ENCODE measurements around the gene NEGR1. TPM values are rescaled to one million over a fixed set of nuclear protein-coding genes. Genes with fewer than 3 reads are reported as not detected.

NEGR1 gene
- total RNA-seq, 1 experiment from 2014 or later = 2.9 TPM

DNA sequence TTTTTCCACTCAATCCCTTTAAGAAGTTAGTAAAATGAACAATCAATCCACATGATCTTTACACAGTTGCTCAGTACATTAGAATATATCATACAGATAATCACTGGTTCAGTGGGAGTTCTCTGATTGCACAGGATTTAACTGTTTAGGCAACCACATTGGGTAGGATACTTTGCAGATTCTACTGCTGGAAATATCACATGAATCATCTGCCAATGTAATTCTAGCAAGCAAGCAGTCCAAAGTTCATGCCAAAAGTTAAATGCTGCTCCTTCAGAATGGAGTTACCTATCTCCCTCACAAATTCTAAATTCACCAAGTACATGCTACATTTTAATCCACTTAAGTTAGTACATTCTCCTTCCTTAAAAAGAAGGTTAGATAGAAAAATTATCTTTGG, 52.4 kb downstream of the NEGR1 start:
- Mint-ChIP-seq H3K36me3 (no peaks in the 10 kb centered on the region; the same call in 1 of the 2 replicates), H3K4me3 (no peak overlapping the region), H3K9me3 (peaks cover 10% of the 10 kb centered on the region), H3K27ac (no peak overlapping the region), H3K27me3 (ENCODE audit: low read depth) (no peaks in the 10 kb centered on the region), H3K4me1 (no peaks in the 10 kb centered on the region)
- TF ChIP-seq KAT7 (CRISPR knock-in tag; IDR thresholded peaks at IDR 0.05; ENCODE audit: borderline replicate concordance) (no peak), TCF7 (CRISPR knock-in tag; IDR thresholded peaks at IDR 0.05; ENCODE audit: low read depth) (no peak), IRF2 (CRISPR knock-in tag; IDR thresholded peaks at IDR 0.05; ENCODE audit: borderline replicate concordance, low read depth) (no peak), GTF2I (CRISPR knock-in tag; conservative IDR thresholded peaks at IDR 0.05) (no peak), NR3C1 (CRISPR knock-in tag; conservative IDR thresholded peaks at IDR 0.05; ENCODE audit: low read depth) (no peak), HMGA2 (CRISPR knock-in tag; IDR thresholded peaks at IDR 0.05) (no peak), ZNF219 (CRISPR knock-in tag; IDR thresholded peaks at IDR 0.05; ENCODE audit: borderline replicate concordance) (no peak)
- TF ChIP-seq, protein P1, sequence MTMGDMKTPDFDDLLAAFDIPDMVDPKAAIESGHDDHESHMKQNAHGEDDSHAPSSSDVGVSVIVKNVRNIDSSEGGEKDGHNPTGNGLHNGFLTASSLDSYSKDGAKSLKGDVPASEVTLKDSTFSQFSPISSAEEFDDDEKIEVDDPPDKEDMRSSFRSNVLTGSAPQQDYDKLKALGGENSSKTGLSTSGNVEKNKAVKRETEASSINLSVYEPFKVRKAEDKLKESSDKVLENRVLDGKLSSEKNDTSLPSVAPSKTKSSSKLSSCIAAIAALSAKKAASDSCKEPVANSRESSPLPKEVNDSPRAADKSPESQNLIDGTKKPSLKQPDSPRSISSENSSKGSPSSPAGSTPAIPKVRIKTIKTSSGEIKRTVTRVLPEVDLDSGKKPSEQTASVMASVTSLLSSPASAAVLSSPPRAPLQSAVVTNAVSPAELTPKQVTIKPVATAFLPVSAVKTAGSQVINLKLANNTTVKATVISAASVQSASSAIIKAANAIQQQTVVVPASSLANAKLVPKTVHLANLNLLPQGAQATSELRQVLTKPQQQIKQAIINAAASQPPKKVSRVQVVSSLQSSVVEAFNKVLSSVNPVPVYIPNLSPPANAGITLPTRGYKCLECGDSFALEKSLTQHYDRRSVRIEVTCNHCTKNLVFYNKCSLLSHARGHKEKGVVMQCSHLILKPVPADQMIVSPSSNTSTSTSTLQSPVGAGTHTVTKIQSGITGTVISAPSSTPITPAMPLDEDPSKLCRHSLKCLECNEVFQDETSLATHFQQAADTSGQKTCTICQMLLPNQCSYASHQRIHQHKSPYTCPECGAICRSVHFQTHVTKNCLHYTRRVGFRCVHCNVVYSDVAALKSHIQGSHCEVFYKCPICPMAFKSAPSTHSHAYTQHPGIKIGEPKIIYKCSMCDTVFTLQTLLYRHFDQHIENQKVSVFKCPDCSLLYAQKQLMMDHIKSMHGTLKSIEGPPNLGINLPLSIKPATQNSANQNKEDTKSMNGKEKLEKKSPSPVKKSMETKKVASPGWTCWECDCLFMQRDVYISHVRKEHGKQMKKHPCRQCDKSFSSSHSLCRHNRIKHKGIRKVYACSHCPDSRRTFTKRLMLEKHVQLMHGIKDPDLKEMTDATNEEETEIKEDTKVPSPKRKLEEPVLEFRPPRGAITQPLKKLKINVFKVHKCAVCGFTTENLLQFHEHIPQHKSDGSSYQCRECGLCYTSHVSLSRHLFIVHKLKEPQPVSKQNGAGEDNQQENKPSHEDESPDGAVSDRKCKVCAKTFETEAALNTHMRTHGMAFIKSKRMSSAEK (CRISPR knock-in tag; IDR thresholded peaks at IDR 0.05; ENCODE audit: borderline replicate concordance) = no peak
- DNase-seq (ENCODE audit: low spot score) = no peak
- ChIA-PET CTCF (no interaction called here), POLR2A (no interaction called here)
- ATAC-seq = no peak

DNA sequence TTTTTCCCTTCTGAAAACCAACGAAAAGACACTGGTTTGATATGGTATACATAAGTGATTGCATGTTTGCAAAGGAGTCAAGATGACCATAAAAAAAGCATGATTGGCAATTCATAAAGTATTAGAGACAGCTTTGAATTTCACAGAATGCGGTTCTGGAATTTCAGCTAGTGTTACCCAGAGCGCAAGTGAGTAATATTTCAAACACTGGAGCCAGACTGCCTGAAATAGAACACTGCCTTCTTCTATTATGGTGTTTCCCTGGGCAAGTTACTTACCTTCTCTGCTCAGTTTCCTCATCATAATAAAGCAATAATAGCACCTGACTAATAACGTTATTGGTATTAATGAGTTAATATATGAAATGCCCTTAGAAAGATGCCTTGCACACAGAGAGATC, 54.7 kb downstream of the NEGR1 start:
- no peaks in the 10 kb centered on the region for H3K27me3 Mint-ChIP-seq (ENCODE audit: low read depth)
- no peak for DNase-seq (ENCODE audit: low spot score)
- H3K27ac Mint-ChIP-seq = no peak overlapping the region
- H3K9me3 Mint-ChIP-seq = no peaks in the 10 kb centered on the region
- ChIA-PET CTCF (no interaction called here), POLR2A (no interaction called here)
- TF ChIP-seq ZNF232 (CRISPR knock-in tag; IDR thresholded peaks at IDR 0.05) (no peak), TEAD1 (CRISPR knock-in tag; IDR thresholded peaks at IDR 0.05) (no peak)
- TF ChIP-seq, protein P2, sequence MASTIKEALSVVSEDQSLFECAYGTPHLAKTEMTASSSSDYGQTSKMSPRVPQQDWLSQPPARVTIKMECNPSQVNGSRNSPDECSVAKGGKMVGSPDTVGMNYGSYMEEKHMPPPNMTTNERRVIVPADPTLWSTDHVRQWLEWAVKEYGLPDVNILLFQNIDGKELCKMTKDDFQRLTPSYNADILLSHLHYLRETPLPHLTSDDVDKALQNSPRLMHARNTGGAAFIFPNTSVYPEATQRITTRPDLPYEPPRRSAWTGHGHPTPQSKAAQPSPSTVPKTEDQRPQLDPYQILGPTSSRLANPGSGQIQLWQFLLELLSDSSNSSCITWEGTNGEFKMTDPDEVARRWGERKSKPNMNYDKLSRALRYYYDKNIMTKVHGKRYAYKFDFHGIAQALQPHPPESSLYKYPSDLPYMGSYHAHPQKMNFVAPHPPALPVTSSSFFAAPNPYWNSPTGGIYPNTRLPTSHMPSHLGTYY (CRISPR knock-in tag; IDR thresholded peaks at IDR 0.05) = no peak
- TF ChIP-seq, protein P3, sequence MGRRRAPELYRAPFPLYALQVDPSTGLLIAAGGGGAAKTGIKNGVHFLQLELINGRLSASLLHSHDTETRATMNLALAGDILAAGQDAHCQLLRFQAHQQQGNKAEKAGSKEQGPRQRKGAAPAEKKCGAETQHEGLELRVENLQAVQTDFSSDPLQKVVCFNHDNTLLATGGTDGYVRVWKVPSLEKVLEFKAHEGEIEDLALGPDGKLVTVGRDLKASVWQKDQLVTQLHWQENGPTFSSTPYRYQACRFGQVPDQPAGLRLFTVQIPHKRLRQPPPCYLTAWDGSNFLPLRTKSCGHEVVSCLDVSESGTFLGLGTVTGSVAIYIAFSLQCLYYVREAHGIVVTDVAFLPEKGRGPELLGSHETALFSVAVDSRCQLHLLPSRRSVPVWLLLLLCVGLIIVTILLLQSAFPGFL (CRISPR knock-in tag; IDR thresholded peaks at IDR 0.05; ENCODE audit: borderline replicate concordance) = no peak
- no peak for ATAC-seq
- H3K36me3 Mint-ChIP-seq = no peaks in the 10 kb centered on the region
- no peaks in the 10 kb centered on the region for H3K4me1 Mint-ChIP-seq
- H3K4me3 Mint-ChIP-seq = no peak overlapping the region

DNA sequence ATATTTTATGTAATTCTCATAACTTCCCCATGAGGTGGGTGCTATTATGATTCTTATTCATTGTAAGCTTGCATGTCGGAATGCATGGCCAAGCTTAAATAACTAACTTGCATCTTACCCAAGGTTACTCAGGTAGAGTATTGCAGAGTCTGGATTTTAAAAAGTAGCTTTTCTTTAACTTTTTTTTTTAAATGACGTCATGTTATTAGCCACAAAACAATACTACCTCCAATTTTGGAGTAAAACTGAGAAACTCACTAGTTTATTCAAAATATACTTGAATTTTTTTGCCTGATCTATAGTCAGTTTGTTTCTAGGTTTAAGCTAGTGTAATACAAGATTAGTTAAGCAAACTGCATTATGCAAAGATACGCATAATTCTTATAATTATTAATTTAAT, 57.8 kb downstream of the NEGR1 start:
- POLR2A ChIA-PET = no interaction called here
- Mint-ChIP-seq H3K27me3 (ENCODE audit: low read depth) (no peaks in the 10 kb centered on the region), H3K27ac (no peak overlapping the region), H3K9me3 (no peaks in the 10 kb centered on the region), H3K4me1 (no peaks in the 10 kb centered on the region), H3K4me3 (no peak overlapping the region), H3K36me3 (no peaks in the 10 kb centered on the region)
- TF ChIP-seq CREB1 (CRISPR knock-in tag; IDR thresholded peaks at IDR 0.05) = no peak
- TF ChIP-seq, protein P4, sequence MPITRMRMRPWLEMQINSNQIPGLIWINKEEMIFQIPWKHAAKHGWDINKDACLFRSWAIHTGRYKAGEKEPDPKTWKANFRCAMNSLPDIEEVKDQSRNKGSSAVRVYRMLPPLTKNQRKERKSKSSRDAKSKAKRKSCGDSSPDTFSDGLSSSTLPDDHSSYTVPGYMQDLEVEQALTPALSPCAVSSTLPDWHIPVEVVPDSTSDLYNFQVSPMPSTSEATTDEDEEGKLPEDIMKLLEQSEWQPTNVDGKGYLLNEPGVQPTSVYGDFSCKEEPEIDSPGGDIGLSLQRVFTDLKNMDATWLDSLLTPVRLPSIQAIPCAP (CRISPR knock-in tag; IDR thresholded peaks at IDR 0.05) = no peak
- no peak for TF ChIP-seq ETV6 (CRISPR knock-in tag; IDR thresholded peaks at IDR 0.05)
- TF ChIP-seq NR3C1 (CRISPR knock-in tag; conservative IDR thresholded peaks at IDR 0.05; ENCODE audit: low read depth) = no peak
- no peak for TF ChIP-seq ZNF396 (CRISPR knock-in tag; IDR thresholded peaks at IDR 0.05; ENCODE audit: borderline replicate concordance)
- TF ChIP-seq ZBTB21 (CRISPR knock-in tag; IDR thresholded peaks at IDR 0.05; ENCODE audit: borderline replicate concordance) = no peak
- TF ChIP-seq, protein P5, sequence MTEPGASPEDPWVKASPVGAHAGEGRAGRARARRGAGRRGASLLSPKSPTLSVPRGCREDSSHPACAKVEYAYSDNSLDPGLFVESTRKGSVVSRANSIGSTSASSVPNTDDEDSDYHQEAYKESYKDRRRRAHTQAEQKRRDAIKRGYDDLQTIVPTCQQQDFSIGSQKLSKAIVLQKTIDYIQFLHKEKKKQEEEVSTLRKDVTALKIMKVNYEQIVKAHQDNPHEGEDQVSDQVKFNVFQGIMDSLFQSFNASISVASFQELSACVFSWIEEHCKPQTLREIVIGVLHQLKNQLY (CRISPR knock-in tag; IDR thresholded peaks at IDR 0.05) = no peak
- TF ChIP-seq, protein P6, sequence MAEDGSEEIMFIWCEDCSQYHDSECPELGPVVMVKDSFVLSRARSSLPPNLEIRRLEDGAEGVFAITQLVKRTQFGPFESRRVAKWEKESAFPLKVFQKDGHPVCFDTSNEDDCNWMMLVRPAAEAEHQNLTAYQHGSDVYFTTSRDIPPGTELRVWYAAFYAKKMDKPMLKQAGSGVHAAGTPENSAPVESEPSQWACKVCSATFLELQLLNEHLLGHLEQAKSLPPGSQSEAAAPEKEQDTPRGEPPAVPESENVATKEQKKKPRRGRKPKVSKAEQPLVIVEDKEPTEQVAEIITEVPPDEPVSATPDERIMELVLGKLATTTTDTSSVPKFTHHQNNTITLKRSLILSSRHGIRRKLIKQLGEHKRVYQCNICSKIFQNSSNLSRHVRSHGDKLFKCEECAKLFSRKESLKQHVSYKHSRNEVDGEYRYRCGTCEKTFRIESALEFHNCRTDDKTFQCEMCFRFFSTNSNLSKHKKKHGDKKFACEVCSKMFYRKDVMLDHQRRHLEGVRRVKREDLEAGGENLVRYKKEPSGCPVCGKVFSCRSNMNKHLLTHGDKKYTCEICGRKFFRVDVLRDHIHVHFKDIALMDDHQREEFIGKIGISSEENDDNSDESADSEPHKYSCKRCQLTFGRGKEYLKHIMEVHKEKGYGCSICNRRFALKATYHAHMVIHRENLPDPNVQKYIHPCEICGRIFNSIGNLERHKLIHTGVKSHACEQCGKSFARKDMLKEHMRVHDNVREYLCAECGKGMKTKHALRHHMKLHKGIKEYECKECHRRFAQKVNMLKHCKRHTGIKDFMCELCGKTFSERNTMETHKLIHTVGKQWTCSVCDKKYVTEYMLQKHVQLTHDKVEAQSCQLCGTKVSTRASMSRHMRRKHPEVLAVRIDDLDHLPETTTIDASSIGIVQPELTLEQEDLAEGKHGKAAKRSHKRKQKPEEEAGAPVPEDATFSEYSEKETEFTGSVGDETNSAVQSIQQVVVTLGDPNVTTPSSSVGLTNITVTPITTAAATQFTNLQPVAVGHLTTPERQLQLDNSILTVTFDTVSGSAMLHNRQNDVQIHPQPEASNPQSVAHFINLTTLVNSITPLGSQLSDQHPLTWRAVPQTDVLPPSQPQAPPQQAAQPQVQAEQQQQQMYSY (CRISPR knock-in tag; IDR thresholded peaks at IDR 0.05) = no peak
- DNase-seq (ENCODE audit: low spot score) (no peak), ATAC-seq (no peak)
- CTCF ChIA-PET = interaction anchor here (0.7 kb wide), 1 partner anchor 323 kb away, joined by 3 read pairs; no protein-coding TSS in a partner anchor
